ENCODE data around the gene PTGDR2.
"Not testable (repeated sequence)": the region's sequence is repeated elsewhere in the genome, so short reads cannot be mapped to it uniquely, and the experiment has no call there.

PTGDR2 gene

DNA sequence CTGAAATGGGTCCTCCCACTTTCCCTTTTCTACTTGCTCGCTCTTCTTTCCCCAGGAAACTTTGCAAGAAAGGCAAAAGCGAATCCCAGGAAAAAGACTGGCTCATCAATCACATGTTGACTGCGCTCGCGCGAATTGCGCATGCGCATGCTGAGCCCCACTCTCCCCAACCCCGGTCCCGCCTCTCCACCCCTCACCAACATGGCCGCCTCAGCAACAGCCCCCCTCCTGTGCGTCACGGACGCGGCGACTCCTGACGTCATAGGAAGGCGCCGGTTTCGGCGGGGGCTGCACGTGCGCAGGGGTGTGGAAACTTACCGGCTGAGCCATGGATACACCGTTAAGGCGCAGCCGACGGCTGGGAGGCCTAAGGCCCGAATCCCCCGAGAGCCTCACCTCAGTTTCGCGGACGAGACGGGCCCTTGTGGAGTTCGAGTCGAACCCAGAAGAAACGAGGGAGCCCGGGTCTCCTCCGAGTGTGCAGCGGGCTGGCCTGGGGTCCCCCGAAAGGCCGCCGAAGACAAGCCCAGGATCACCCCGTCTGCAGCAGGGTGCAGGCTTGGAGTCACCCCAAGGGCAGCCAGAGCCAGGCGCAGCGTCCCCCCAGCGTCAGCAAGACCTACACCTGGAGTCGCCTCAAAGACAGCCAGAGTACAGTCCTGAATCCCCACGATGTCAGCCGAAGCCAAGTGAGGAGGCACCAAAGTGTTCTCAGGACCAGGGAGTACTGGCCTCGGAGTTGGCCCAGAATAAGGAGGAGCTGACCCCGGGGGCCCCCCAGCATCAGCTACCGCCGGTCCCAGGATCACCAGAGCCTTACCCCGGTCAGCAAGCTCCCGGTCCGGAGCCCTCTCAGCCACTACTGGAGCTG, 13.7 kb downstream of the PTGDR2 start, which contains the start of gene CCDC86:
TSS of gene CCDC86 (plus strand) at position 317 of the 871 bp plus-strand sequence. CDS start at position 329, 12 bp downstream.
- peak; percentile 68 for DNase-seq (ENCODE audit: low read depth)

DNA sequence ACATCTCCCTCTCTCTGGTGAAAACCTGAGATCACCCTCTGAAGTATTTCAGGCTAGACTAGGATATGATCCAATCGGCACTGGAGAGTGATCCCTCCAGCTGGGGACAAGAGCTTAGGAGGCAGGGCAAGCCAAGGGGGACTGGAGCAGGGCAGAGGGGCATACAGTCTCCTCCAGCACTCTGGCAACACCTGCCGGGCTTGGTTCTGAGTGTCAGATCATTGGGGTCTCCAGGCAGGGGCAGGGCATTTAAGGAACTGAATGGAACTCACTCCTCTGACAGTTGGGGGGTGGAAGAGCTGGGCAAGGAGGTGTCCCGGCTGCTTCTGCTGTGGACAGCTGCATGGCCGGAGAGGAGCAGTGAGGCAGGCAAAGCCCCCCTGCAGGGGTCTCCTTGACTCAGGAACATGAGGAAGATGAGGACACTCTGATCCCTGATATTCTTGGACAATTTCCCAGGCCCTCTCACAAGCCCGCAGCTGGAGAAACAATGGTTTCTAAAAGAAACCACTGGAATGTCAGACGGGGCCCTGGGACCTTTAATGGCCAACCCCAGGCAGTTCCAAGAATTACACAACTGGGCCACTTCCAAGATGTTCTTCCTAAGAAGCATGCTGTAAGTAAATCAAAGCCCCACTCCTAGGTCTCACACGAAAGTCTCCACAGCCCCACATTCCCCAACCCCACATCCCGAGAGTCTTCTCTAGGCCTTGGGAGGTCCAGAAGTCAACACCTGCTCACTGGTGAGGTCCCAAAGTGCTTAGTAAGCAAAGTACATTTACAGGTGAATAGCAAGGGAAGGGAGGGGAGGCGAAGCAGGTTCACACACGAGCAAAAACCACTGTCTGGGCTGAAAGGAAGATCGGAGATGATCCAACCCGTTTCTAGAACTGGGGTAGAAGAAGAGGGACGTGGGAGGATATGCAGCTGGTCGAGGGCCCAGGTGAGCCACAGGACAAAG, 15.0 kb downstream of the PTGDR2 start:
- DNase-seq (ENCODE audit: low read depth): peak; percentile 81

DNA sequence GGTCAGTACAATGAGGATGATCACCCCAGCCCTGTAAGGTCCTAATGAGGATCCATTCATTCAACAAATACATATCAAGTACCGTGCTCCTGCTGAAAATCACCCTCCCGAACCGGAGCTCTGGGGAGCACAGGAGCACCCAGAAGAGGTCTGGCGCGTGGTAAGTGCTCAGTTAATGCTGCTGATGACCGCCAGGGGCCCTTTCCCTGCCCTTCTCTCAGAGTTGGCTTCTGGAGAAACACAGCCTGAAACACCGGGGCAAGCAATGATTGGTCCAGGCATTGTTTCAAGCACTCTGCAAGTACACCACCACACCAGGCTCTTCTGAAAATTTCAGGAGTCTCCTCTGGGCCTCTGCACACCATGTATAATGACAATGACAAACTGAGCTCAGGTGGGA, 17.6 kb downstream of the PTGDR2 start:
- no peak for DNase-seq (ENCODE audit: low read depth)

DNA sequence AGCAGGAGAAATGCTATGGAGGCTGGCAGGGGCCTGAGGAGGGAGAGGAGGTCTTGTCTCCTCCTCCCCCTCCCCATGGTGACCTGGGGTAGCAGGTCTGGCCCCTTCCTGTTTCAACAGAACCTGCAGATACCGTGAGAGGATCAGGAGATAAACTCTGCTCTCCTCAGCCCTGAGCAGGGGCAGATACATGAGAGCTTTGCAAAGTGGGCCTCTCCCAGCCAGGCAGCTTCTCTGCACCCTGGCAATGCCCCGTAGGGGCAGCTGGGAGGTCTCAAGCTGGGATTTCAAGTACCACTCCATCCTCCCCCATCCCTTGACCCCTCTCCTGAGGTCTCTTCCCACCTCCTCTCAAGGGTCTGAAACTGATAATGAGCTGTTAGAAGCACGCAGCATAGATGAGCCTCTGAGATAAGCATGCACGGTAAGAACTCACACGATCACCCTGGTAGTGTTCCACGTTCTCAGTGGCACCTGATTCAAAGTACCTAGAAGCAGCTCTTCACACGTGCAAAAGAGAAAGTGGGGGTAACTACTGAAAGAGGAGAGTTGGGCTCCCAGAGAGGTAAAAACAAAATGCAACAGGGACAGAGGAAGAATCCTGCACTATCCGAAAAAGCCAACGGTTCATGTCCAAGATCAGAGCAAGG, 18.8 kb downstream of the PTGDR2 start:
- DNase-seq (ENCODE audit: low read depth): no peak

DNA sequence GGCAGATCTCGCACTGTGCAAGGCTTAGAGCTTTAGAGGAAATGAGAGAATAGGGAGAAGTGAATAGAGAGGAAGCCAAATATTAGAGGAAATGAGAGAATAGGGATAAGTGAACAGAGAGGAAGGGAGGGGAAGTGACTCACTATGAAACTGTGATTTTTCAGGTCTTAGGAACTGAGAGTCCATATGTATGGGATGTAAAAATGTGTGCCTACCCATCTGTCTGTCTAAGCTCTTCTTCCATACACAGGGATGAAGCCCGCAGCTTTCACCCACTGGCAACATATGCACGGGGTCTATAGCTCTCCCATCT, 20.3 kb downstream of the PTGDR2 start:
- no peak for DNase-seq (ENCODE audit: low read depth)

DNA sequence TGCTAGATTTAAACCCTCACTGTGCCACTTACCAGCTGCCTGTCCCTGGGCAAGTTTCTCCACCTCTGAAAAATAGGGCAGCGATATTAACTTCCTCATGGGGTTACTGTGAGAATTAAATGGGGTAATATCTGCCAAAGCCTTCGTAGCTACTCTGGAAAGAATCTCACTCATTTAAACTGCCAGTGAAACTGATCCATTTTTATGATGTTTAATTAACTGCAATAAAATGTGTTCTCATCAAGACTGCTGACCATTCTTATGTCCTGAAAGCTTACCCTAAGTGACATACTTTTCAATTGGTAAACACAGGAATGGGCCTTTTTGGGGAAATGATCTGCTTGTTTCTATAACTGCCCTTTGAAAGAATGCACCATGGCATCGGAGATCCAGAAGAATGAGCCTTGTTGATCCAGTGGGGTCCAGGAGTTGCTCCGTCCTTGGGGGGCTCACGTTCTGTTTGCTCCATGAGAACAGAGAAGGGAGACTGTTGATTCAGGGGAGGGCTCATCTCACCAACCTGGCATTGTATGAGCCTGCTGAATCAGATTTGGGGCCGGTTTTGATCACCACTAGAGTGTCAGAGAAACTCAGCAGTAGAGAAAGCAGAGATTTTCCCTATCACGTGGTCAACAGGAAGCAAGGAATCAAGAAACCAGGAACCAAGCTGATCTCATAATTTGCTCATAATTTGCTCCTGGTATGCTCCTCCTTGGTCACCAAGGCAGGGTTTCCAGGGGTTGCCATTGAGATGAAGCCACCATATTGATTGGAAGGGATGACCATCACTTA, 20.8 kb downstream of the PTGDR2 start:
- DNase-seq (ENCODE audit: low read depth): no peak

DNA sequence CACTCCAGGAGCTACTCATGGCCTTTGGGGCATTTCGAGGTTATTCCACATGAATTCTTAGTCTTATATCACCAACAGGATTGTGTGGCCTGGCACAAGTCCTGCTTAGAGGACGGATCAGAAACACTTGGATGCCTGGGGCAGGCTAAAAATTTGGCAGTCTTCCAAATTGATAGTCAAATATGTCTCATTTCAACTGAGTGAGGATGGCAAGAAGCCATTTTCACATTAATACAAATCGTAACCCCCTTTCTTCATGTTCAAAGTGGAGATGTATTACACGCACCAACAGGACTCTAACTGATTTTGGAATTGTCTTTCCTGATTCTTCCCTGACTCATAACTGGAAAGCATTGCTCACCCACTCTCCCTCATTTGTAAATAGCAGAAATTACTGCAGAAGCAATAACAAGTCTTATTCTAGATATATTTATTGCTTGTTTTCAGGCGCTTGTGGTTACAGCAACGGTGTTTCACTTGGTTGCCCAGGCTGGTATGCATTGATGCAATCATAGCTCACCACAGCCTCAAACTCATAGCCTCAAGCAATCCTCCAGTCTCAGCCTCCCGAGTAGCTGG, 24.2 kb downstream of the PTGDR2 start:
- DNase-seq (ENCODE audit: low read depth): no peak

DNA sequence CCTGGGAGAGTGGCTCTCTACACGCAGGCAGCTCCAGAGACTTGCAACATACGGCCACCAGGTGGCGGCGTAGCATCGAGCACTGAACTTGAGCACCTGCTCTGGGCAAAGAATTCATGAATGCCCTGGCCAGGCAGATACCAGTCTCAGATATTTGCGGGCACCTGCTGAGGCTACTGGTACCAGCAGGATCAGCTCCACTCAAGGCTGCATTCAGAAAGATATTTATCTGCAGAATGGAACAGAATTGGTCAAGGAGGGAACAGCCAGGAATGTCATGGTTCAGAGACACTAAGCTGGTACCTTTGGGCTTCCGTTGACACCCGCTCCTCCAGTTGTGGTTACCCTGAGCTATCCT, 24.6 kb downstream of the PTGDR2 start:
- DNase-seq (ENCODE audit: low read depth): peak; percentile 28

DNA sequence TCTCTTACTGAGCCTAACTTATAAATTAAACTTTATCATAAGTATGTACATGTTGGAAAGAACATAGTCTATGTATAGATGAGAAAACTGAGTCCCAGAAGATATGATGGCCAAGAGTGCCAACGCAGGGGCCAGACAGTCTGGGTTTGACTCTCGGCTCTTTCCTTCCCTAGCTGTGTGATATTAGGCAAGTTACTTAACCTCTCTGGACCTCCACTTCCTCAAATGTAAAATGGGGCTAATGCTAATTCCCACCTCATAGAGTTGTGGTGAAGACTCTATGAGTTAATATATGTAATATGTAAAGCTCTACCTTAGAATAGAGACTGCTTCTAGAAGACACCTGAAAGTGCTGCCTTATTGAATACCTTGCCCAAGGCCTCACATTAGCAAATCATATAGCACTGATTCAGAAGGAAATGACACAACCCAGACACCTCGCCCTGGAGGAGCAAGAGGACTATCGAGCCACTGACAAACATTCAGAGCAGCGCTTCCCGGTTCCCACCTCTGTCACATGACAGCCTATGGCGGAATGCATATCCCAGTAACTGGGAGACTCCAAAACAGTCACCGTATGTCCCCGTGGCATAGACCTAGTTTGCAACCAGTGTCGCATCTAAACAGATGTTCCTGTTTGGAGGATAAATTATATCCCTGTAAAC, 25.1 kb downstream of the PTGDR2 start:
- DNase-seq (ENCODE audit: low read depth): no peak

DNA sequence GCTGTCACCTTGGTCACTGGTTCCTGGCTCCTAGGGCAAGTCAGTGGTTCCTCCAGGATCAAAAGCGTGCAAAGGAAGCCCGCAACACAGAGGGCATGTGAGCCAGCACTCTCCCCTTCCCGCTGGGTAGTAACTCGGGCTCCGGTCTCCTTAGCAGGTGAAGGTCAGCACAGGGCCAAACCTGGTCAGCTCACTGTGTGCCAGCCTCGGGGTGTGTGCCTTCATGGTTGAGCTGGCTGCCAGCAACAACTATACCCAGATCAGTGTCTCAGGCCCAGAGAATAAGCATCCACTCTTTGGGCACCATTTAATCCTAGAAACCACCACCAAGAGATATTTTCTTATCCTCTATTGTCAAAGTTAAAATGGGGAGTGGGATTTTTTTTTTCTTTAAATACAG, 30.0 kb downstream of the PTGDR2 start:
- no peak for DNase-seq (ENCODE audit: low read depth)

DNA sequence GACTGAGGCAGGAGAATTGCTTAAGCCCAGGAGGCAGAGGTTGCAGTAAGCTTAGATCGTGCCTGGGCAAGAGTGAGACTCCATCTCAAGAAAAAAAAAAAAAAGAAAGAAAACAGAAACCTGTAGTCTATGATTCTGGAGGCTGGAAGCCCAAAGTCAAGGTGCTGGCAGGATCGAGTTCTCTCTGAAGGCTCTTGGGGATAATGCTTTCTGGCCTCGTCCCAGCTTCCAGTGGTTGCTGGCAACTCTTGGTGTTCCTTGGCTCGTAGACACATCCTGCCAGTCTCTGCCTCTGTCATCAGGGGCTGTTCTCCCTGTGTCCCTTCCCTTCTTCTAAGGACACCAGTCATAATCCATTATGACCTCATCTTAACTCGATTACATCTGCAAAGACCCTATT, 30.6 kb downstream of the PTGDR2 start:
- DNase-seq (ENCODE audit: low read depth): no peak

DNA sequence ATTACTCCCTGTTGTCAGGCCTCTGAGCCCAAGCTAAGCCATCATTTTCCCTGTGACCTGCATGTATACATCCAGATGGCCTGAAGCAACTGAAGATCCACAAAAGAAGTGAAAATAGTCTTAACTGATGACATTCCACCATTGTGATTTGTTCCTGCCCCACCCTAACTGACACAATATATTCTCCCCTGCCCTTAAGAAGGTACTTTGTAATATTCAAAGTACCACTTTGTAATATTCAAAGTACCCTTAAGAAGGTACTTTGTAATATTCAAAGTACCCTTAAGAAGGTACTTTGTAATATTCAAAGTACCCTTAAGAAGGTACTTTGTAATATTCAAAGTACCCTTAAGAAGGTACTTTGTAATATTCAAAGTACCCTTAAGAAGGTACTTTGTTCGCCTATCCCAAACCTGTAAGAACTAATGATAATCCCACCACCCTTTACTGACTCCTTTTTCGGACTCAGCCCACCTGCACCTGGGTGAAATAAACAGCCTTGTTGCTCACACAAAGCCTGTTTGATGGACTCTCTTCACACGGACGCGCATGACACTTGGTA, 31.9 kb downstream of the PTGDR2 start:
- DNase-seq (ENCODE audit: low read depth): not testable (repeated sequence)

DNA sequence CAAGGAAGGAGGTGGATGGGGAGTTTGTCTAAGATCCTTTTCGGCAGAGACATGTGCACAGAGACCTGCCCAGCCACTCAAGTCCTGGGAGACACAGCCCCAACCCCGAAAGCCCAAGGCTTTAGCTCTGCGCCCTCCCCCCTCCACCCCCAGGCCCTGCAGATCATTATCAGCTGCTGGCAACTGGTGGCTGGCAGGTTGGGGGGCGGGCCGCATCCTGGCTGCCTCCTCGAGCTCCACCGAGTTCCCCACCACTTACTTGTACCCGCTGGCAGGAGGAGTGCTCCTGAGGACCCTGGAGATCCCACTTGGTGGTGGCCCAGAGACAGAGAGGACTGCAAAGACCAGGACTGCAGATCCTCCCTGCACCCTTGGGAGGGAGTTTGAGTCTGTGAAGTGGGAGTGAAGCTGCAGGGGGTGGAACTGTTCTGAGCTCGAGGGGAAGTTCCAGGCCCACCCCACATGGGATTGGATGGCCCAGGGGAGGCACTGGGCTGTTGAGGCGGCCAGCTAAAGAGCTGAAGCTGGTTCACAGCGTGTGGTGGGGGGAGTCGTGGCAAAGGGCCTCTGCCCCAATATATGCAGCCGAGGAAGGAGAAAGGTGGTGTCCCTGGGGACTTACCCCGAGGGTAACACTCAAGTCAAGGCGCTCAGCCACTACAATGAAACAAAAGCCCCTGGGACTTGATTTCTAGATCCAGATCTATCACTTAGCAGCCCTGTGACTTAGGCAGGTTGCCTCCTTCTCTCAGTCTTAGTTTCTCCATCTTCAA, 33.7 kb downstream of the PTGDR2 start:
- no peak for DNase-seq (ENCODE audit: low read depth)

DNA sequence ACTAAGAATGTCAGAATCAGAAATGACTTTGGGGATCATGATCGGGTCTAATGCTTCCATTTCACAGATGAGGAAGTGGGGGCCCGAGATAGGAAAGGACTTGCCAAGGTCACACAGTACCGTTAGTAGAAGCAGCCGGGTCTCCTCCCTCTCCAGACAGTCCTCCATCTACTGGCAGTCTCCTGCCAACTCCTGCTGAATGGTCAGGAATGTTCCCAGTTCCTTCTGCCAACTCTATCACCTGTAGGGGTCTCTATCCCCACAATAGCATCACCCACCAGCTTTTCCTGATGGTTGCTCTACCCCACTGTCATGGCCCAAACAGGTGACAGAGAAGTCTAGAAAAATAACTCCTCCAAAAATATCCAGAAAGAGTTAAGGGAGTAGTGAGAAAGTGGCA, 37.7 kb downstream of the PTGDR2 start:
- DNase-seq (ENCODE audit: low read depth): no peak

DNA sequence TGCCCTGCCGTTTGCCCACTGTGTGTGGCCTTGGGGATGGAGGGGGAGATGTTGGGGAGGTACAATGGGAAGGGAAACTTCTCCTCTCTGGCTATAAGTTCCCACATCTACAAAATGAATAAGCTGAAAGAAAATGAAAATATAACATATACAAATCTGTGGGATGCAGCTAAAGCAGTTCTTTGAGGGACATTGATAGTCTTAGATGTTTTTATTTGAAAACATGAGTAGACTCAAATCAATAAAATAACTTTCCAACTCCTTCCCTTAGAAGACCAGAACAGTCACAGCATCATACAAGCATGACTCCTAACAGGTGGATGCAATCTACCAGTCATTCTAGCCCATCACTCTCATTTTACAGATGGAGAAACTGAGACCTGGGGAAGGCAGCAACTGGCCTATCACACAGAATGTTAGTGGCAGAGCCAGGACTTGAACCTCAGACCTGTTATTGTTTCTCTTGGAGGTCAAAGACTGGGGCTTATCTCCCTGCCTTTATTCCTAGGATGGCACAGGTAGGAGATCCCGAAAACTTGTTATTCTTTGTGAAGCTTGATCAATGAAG, 39.1 kb downstream of the PTGDR2 start:
- no peak for DNase-seq (ENCODE audit: low read depth)

DNA sequence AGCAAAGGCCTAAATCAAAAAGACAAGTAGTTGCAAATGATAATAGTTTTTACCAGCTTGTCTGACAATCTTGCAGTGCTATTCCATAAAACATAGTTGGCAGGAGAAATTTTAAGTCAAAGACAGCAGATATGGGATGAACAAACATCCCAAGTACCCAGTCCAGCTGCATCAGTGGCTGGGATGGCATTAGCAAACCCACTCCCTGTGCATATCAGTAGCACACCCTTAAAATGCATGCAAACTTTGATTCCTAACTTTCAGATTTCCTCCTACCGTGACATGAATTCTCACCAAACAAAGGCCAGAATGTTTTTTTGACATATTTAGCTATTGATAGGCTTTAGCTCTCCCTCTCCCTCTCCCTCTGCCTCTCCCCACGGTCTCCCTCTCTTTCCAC, 41.6 kb downstream of the PTGDR2 start:
- no peak for DNase-seq (ENCODE audit: low read depth)

DNA sequence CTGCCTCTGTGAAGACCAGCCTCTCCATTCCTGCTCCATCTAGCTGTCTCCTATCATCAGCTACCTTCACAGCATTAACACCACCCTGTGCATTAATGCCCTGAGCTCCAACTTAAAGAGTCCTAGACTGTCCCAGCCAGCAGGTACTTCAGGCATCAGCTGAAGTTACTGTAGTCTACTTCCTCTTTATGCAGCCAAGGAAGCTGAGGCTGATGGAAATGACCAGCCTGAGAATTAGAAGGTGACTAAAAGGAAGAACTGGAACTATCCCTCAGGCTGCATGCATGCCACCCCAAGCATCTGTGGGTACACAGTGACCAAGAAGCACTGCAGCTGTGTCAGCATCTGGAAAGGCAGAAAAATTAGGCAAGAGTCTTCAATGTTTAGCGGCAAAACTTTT, 42.4 kb downstream of the PTGDR2 start:
- no peak for DNase-seq (ENCODE audit: low read depth)

DNA sequence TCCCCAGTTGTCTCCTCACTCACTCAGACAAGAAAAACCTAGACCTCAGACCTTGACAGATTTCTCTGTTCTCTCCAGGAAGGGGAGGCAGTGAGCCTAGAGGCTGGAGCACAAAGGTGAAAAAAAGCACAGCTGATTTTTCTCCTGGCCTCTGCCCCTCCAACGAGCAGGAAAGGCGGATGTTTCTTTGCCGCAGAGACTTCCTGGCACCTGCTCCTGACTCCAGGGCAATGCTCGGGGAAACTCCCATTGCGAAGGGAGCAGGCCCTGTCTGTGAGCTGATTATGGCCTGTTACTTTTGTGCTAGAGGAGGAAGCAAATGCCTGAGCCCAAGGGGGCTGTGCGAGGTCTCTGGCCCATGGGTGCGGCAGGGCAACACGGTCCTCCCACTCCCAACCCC, 45.2 kb downstream of the PTGDR2 start:
- DNase-seq (ENCODE audit: low read depth): no peak

DNA sequence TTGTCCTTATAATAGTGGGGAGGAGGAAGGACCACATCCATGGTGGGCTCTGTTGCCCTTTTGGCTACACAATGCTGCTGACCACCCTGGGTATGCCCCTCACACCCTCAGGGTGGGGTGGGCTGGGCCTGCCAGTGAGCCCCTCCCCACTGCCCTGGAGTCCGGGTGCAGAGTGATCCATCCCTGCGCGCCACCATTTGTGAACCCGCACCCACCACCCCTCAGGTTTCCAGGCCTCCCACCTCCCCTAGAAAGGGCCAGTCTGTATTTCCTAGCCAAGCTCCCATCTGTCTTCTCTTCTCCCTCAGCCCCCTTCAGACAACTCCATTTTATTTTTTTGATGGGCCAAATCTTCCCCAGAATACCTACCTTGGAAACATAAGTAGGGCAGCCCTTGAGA, 45.6 kb downstream of the PTGDR2 start:
- DNase-seq (ENCODE audit: low read depth): no peak

All from non-pigmented ciliary epithelial cell (primary cell).